GM18867 (cell line): ENCODE data around the gene FLNB.
"Not testable (repeated sequence)": the region's sequence is repeated elsewhere in the genome, so short reads cannot be mapped to it uniquely, and the experiment has no call there.

Experiments
- ATAC-seq: cut with Tn5 transposase; IDR thresholded peaks from one replicate; pipeline ENCODE4 v1.9.1; 2021; ENCODE audit warnings: mild to moderate bottlenecking, moderate library complexity; ENCODE audit not compliant: unreplicated experiment

FLNB gene

DNA sequence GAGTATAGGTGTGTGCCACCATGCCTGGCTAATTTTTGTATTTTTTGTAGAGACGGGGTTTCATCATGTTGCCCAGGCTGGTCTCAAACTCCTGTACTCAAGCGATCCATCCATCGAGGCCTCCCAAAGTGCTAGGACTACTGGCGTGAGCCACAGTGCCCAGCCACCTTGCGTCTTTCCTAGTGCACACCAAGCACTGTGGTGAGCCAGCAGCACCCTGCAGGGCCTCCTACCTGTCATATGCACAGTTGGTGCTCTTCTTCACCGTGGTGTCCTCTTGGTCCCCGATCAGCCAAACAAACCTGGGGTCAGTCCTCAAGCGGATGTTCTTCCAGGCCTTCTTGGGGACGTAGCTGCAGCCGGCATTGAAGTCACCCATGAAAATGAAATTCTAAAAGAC lies 189.4 kb downstream of the FLNB start:
- no peak for ATAC-seq

DNA sequence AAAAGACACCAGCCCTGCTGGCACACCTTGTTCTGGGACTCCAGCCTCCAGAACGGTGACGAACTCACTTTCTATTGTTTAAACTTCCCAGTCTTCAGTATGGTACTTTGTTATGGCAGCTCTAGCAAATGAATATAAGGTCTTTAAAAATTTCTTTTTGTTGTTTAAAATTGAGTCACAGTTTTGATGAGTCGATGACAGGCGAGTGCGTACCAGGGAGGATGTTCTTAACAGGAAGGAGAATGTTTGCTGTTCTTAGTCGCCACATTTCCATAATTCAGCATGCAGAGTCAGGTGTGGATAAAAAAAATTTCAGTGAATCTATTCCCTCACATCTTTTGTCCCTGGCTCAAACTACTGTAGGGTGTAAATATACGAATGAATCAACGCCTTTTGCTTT lies 190.1 kb downstream of the FLNB start:
- no peak for ATAC-seq

DNA sequence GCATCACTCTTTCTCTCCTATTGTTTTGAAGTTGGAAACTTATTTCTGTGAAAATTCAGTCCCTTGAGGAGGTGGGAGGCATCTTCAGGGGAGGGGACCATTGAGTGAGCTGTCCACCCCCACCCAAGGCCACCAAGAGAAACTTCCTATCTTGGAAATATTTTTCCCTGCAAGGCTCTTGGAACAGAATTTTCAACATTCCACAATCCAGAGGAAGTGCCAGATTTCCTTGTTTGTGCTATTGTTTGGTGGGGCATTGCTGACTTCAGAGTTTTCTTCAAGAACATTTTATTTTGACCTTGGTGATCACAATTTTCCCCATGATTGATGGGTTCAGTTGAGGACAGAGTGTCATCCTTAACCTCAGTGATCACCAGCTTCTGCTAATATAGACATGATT lies 190.6 kb downstream of the FLNB start:
- ATAC-seq, result no peak

GRCh38 chr3:58200121-58200709 lies 192.0 kb downstream of the FLNB start:
- ATAC-seq, result no peak

- no peak for ATAC-seq
Observed at GRCh38 chr3:58200846-58201355, 192.7 kb downstream of the FLNB start.

- not testable (repeated sequence) for ATAC-seq
Observed at GRCh38 chr3:58201451-58201850, 193.2 kb downstream of the FLNB start.

DNA sequence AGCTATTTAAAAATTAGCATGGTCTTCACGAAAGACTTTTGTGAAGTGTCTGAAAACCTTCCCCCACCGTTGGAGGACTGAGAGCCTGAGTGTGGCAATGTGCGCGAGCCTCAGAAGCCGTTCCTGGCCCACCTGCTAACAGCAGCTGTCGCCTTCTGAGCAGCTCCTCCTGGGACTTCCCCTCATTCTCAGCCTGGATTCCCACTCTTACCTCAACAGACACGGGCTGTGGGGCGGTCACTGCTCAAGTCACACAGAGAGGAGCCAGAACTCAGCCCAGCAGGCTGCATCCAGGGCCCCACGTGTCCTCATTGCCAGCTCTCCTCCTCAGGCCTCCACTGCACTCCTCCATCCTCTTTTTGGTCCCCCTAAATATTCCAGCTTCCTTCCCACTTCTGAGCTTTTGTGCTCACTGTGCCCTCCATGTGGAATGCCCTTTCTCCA lies 194.7 kb downstream of the FLNB start:
- peak; percentile 59 for ATAC-seq

- no peak for ATAC-seq
Observed at GRCh38 chr3:58203541-58203940, 195.3 kb downstream of the FLNB start.

GRCh38 chr3:58204720-58205119 lies 196.5 kb downstream of the FLNB start:
- no peak for ATAC-seq

- ATAC-seq, result no peak
Observed at GRCh38 chr3:58205981-58206380, 197.8 kb downstream of the FLNB start.

GRCh38 chr3:58206406-58207011 lies 198.3 kb downstream of the FLNB start:
- no peak for ATAC-seq

GRCh38 chr3:58207954-58208353 lies 199.7 kb downstream of the FLNB start:
- ATAC-seq, result no peak

GRCh38 chr3:58209933-58210332 lies 201.7 kb downstream of the FLNB start:
- ATAC-seq, result no peak

DNA sequence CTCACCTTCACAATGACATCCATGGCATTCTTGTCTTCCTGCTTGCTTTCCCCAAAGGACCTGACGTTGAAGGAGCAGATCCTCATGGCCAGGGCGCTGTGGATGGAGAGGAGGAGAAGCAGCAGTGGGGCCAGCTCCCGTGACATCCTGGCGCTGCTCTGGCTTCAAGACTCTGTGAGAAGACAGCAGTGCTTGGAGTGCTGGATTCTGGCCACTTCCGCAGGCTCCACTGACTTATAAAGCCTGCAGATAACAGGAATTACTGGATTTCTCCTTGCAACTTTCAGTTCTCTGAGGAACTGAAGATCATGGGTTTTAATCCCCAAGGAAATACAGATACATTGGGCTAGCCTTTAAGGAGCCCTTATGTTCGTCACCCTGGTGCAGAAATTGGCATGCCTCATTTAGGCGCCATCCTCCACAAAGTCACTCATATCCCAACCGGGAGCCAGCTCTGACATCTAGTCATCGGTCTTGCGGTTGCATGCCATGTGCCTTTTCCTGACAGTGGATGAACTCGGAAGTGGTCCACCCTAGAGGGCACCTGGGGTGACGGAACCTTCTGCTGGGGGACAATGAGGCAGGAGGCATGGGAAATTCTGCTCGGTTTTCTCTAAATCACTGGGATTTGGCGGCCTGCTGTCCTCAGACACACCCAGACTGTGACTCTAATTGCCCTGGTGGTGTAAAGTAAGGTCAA lies 202.7 kb downstream of the FLNB start, which contains the start of gene DNASE1L3:
DNASE1L3 (minus strand) TSS at position 212 of the 700 bp plus-strand sequence; CDS start at position 146, 66 bp downstream.
- ATAC-seq, result no peak

- peak; percentile 80 for ATAC-seq
Observed at GRCh38 chr3:58214484-58215316, 206.5 kb downstream of the FLNB start.

- ATAC-seq, result peak; percentile 3
Observed at GRCh38 chr3:58215317-58216025, 207.2 kb downstream of the FLNB start.

DNA sequence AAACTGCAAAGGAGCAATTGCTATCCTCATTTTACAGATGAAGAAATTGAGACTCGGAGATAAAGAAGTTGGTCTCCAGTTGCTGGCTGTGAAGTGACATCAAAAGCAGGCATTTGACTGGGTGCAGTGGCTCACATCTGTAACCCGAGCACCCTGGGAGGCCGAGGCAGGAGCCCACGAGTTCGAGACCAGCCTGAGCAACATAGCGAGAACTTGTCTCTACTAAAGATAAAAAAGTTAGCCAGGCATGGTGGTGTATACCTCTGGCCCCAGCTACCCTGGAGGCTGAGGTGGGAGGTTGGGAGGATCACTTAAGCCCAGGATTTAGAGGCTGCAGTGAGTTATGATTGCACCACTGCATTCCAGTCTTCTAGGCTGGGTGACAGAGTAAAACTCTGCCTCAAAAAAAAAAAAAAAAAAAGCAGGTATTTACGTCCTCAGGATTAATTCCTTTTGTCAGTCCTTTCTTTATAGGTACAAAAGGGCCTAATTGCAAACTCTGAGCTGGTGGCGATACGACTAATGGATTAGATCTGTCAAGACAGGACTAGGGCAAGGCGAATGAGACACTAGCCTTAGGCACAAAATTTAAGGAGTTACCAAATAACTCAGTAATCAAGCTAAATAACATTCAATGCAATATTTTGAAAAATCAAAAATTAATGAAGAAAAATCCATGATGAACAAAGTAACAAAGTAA lies 208.4 kb downstream of the FLNB start:
- no peak for ATAC-seq

GRCh38 chr3:58217209-58217811 lies 209.1 kb downstream of the FLNB start:
- peak; percentile 42 for ATAC-seq

DNA sequence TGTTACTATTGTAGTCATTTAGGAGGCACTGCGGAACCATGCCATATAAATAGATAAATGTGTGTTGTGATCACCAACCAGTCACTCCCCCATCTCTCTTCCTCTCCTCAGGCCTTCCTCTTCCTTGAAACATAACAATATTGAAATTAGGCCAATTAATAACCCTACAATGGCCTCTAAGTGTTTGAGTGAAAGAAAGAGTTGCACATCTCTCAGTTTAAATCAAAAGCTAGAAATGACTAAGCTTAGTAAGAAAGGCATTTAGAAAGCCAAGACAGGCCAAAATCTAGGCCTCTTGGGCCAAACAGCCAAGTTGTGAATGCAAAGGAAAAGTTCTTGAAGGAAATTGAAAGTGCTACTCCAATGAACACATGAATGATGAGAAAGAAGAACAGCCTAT lies 210.7 kb downstream of the FLNB start:
- no peak for ATAC-seq
